GM19023 (cell line): ENCODE data around the gene LRP5.
"Not testable (repeated sequence)": the region's sequence is repeated elsewhere in the genome, so short reads cannot be mapped to it uniquely, and the experiment has no call there.

Experiments used
- ATAC-seq: cut with Tn5 transposase; IDR thresholded peaks from one replicate; pipeline ENCODE4 v1.9.1; 2021; ENCODE audit warnings: mild to moderate bottlenecking, moderate library complexity; ENCODE audit not compliant: unreplicated experiment

The LRP5 gene

DNA sequence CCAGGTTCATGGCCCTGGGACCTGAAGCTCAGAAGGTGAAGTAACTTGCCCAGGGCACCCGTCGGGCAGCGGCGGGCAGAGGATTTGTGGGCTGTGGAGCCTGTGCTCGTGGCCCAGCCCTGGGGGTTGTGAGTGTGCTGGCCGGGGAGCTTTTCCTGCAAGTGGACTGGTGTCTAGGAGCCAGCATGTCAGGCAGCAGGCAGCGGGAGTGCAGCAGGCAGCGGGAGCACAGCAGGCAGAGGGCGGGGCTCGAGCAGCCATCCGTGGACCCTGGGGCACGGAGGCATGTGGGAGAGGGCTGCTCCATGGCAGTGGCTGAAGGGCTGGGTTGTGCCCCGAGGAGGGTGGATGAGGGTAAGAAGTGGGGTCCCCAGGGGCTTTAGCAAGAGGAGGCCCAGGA, 75.4 kb downstream of the LRP5 start:
- ATAC-seq, result no peak

DNA sequence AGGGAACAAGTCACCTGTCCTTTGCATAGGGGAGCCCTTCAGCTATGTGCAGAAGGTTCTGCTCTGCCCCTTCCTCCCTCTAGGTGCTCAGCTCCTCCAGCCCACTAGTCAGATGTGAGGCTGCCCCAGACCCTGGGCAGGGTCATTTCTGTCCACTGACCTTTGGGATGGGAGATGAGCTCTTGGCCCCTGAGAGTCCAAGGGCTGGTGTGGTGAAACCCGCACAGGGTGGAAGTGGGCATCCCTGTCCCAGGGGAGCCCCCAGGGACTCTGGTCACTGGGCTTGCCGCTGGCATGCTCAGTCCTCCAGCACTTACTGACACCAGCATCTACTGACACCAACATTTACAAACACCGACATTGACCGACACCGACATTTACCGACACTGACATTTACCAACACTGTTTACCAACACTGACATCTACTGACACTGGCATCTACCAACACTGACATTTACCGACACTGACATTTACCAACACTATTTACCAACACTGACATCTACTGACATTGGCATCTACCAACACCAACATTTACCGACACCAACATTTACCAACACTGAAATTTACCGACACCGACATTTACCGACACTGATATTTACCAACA, 76.3 kb downstream of the LRP5 start:
- no peak for ATAC-seq

DNA sequence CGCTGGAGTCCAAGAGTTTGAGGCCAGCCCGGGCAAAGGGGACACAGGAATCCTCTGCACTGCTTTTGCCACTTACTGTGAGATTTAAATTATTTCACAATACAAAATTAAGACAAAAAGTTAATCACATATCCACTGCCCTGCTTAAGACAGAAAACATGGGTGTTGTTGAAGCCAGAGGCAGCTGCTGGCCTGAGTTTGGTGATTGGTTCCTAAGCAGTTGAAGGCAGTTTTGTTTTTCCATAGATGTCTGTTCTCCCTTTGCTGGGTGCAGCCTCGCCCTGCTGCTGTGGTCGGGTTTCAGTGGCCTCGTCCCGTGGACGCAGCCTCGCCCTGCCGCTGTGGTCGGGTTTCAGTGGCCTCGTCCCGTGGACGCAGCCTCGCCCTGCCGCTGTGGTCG, 77.9 kb downstream of the LRP5 start:
- ATAC-seq, result no peak

DNA sequence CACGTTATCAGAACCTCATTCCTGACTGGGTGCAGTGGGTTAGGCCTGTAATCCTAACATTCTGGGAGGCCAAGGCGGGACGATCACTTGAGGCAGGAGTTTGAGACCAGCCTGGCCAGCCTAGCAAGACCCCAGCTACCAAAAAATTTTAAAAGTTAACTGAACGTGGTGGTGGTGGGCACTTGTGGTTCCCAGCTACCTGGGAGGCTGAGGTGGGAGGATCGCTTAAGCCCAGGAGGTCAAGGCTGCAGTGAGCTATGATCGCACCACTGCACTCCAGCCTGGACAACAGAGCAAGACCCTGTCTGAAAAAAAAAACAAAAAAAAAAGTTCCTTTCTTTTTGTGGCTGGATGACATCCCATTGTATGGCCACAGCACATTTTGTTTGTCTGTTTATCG, 80.4 kb downstream of the LRP5 start:
- ATAC-seq, result no peak

DNA sequence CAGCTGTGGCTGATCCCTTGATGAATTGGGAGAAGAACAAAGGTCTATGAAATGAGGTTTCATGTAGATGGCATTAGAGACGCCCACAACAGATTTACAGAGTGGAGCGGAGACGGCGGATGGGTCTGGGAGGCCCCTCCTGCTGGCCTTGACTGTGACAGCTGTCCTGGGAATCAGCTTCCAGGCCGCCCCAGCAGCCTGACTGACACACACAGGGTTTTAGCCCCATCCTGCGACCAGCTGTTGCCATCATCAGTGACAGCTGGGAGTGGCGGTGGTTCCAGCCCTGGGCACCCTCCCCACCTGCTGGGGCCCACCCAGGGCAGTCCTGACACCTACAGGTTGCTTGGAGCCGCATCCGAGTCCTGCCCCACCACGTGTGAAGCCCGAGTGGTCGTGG, 84.1 kb downstream of the LRP5 start:
- ATAC-seq, result no peak

DNA sequence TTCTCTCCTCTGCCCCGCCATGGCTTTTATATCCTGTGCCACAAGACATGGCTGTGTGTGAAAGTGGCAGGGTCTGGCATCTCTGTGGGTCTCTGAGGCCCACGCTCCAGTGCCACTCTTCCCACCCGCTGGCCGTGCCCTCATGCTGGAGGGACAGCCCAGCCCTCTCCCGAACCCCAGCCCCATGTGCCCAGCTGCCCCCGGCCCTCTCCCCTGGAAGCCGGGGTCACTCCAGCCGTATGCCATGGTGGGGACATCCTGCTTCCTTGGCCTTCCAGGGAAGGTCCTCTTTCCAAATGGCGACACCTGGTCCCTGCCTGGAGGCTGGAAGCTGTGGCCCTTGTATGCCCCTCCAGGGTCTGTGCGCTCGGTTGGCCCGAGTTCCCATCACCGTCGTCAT, 84.9 kb downstream of the LRP5 start:
- no peak for ATAC-seq

DNA sequence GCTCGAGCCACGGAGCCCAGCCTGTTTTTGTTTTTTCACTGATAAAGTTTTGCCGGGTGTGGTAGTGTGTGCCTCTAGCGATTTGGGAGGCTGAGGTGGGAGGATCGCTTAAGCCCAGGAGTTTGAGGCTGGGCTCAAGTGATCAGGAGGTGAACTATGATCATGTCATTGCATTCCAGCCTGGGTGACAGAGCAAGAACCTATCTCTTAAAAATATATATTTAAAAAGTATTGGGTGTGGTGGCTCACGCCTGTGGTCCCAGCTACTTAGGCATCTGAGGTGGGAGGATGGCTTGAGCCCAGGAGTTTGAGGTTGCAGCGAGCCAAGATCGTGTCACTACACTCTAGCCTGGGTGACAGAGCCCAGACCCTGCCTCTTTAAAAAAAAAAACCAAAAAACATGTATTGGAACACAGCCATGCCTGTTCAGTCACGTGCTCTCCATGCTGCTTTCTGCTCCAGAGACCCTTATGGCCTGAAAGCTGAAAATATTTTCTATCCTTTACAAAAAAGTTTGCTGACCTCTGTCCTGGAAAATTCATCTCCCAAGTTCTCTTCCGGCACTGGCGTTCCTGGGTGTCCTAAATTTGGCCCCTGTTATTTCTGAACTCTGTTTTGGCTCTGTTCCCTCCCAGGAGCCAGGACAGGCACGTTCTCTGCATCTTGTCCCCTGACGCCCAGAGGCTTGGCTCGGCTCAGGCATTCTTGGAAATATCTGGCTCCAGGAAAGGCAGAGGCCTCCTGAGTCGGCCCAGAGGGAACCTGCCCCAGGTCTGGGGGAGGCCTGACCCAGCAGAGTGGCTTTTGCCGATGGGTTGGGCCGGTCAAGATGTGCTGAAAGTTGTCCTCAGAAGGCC, 86.8 kb downstream of the LRP5 start:
- no peak for ATAC-seq

DNA sequence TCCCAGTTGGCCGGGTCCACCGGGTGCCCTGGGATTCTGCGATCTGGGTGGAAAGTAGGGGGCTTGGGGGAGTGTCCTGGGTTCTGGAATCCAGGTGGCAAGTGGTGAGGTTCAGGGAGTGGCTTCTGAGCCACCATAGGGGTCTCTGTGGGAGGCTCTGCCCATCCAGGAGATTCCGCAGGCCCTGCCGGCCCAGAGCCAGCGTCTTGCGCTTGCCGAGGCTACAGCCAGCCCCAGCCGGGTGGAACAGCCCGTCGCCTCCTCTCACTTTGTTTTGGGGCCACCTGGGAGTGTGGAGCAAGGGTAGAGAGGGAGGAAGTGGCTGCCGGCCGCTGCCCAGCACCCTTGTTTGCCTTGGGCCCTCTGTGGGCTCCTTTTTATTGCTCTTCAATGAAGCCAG, 87.5 kb downstream of the LRP5 start:
- ATAC-seq, result no peak

DNA sequence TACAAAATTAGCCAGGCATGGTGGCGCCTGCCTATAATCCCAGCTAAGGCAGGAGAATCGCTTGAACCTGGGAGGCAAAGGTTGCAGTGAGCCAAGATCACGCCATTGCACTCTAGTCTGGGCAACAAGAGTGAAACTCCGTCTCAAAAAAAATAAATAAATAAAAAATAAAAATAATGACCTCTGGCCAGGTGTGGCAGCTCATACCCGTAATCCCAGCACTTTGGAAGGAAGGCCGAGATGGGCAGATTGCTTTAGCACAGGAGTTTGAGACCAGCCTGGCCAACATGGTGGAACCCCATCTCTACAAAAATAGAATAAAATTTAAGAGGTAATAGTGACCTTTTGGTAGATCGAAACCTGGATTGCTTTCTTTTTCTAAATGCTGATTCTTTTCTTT, 88.2 kb downstream of the LRP5 start:
- not testable (repeated sequence) for ATAC-seq

DNA sequence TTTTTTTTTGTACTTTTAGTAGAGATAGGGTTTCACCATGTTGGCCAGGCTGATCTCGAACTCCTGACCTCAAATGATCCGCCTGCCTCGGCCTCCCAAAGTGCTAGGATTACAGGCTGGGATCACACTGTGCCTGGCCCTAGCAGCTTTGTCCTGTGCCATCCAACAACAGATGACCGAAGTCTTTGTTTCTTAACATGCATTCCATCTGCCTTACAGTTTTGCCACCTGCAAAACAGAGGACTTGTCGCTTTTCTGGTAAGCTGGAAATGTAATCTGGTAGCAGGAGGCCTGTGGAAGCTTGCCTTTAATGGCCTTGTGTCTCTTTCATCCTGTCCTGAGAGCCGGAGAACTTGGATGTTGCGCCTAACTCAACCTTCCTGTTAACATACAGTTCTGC, 89.5 kb downstream of the LRP5 start:
- ATAC-seq, result no peak

DNA sequence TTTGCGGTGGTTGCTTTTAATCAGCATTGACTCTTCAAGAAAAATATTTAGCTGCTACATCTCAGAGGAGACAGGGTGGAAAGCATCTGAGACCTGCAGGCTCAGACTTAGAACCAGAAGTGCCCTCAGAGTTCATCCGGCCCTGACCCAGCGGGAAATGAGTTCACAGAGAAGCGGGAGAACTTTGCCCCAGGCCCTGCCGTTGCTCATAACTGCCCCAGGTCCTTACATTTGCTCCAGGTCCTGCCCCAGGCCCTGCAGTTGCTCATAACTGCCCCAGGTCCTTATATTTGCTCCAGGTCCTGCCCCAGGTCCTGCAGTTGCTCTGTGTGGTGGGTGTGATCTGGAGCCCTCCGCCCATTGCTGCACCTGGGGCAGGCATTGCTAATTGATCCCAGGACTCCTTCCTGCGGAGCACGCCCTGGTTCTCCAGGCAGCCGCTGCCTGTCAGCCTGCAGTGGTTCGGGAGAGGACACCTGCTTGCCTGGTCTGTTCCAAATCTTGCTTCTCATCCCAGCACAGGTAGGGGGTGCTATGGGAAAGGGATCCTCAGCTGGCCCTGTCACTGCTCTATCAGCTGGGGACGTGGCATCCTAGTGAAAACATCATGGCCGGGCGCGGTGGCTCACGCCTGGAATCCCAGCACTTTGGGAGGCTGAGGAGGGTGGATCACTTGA, 90.1 kb downstream of the LRP5 start:
- no peak for ATAC-seq

DNA sequence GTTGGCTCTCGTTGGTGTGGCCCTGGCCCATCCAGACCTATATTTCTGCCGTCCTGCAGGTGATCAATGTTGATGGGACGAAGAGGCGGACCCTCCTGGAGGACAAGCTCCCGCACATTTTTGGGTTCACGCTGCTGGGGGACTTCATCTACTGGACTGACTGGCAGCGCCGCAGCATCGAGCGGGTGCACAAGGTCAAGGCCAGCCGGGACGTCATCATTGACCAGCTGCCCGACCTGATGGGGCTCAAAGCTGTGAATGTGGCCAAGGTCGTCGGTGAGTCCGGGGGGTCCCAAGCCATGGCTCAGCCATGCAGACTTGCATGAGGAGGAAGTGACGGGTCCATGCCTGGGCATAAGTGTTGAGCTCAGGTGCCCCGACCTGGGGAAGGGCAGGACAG, 91.0 kb downstream of the LRP5 start:
- ATAC-seq, result no peak

DNA sequence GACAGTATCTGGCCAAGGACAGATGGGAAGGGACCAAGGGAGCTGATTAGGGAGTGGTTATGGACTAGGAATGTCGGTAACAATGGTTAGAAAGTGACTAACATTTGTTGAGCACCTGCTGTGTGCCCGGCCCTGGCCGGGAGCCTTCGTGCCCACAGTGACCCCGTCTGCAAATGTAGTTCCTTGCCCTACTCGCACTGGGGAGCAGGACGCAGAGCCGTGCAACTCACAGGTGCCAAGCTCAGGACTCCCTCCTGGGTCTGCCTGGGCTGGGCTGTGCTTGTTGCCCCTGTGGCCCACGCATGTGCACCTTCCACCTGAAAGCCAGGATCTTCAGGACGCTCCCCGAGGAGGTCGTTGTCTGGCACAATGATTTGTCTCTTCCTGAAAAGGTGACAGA, 91.4 kb downstream of the LRP5 start:
- no peak for ATAC-seq

DNA sequence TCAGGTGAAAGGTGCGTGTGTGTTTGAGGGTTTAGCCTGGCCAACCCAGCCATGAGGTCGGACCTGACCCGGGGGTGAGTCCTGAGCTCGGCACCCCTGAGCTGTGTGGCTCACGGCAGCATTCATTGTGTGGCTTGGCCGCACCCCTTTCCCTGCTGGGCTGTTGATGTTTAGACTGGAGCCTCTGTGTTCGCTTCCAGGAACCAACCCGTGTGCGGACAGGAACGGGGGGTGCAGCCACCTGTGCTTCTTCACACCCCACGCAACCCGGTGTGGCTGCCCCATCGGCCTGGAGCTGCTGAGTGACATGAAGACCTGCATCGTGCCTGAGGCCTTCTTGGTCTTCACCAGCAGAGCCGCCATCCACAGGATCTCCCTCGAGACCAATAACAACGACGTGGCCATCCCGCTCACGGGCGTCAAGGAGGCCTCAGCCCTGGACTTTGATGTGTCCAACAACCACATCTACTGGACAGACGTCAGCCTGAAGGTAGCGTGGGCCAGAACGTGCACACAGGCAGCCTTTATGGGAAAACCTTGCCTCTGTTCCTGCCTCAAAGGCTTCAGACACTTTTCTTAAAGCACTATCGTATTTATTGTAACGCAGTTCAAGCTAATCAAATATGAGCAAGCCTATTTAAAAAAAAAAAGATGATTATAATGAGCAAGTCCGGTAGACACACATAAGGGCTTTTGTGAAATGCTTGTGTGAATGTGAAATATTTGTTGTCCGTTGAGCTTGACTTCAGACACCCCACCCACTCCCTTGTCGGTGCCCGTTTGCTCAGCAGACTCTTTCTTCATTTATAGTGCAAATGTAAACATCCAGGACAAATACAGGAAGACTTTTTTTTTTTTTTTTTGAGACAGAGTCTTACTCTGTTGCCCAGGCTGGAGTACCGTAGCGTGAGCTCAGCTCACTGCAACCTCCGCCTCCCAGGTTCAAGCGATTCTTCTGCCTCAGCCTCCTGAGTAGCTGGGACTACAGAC, 94.2 kb downstream of the LRP5 start:
- no peak for ATAC-seq

DNA sequence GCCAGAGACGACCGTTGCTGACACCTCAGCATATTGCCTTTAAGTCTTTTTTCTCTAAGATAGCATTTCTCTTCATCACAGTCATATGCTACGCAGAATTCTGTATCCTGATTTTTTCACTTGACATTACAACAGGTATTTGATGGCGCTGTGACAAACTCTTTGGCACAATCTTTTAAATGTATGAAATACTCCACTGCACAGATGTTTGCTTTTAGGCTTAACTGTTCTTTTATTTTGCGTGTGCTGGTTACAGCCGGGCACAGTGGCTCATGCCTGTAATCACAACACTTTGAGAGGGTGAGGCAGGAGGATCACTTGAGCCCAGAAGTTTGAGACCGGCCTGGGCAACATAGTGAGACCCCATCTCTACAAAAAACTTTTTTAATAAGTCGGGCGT, 96.1 kb downstream of the LRP5 start:
- ATAC-seq, result no peak

DNA sequence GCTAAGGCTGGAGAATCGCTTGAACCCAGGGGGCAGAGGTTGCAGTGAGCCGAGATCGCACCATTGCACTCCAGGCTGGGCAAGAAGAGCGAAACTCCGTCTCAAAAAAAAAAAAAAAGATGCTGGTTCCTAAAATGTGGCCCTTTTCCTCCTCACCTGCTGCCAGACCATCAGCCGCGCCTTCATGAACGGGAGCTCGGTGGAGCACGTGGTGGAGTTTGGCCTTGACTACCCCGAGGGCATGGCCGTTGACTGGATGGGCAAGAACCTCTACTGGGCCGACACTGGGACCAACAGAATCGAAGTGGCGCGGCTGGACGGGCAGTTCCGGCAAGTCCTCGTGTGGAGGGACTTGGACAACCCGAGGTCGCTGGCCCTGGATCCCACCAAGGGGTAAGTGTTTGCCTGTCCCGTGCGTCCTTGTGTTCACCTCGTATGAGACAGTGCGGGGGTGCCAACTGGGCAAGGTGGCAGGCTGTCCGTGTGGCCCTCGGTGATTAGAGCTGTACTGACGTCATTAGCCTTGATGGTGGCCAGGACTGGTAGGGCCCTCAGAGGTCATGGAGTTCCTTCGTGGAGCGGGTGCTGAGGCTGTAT, 97.5 kb downstream of the LRP5 start:
- no peak for ATAC-seq

DNA sequence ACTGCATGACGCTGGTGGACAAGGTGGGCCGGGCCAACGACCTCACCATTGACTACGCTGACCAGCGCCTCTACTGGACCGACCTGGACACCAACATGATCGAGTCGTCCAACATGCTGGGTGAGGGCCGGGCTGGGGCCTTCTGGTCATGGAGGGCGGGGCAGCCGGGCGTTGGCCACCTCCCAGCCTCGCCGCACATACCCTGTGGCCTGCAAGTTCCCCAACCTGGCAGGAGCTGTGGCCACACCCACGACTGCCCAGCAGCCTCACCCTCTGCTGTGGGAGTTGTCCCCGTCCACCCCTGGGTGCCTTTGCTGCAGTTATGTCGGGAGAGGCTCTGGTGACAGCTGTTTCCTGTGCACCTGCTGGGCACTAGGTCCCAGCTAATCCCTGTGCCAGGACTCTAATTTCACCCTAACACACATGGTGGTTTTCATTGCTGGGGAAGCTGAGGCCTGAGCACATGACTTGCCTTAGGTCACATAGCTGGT, 99.2 kb downstream of the LRP5 start:
- no peak for ATAC-seq

DNA sequence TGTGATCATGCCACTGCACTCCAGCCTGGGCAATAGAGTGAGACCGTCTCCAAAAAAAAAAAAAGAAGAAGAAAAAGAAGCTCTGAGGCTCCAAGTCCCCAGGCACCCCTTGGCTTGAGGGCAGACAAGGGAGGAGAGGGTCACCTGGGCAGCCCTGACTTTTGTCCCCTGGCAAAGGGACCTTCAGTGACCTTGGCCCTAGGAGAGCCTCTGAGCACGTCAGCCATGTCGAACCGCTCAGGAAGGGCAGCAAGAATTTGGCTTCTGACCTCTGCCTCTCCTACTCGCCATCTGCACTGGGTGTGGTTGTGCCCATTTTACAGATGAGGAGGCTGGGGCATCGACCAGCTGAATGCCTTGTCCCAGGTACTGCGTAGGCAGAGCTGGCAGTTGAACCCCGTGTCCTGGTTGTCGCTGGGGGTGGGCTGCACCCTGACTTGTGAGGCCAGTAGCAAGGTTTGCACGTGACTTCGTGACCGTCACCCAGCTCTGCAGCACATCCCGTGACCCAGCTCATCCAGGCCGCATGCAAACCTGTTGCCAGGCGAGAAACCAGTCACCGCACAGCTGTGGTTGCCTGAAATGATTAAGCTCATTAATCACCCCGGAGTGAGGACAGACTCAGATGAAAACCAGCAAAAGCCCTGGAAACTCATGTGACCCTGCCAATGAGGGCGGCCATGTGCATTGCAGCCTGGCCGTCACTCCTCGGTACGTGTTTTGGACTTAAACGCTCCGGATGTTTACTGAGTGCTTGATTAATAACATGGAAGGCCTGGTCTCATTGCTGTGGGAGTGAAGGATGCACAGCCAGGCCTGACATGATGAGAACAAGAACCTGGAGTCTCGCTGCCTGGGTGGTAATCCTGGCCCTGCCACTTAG, 100.4 kb downstream of the LRP5 start:
- no peak for ATAC-seq

DNA sequence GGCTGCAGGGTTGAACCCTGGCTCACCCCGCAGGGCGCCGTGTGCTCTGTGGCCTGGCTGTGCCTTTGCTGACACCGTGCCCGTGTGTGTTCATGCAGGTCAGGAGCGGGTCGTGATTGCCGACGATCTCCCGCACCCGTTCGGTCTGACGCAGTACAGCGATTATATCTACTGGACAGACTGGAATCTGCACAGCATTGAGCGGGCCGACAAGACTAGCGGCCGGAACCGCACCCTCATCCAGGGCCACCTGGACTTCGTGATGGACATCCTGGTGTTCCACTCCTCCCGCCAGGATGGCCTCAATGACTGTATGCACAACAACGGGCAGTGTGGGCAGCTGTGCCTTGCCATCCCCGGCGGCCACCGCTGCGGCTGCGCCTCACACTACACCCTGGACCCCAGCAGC, 101.2 kb downstream of the LRP5 start:
- ATAC-seq, result no peak
